Common myeloid progenitor, CD34-positive (primary cell): ENCODE results near the gene PCGF6.

Source experiments
- CTCF ChIA-PET: fragments of 350-600 bp; sonication (Branson Sonifier 250); formaldehyde crosslinking; loops from one replicate; lab custom pipeline; 2021; ENCODE audit warnings: antibody characterized with exemption; lab: Charles Lee
- POLR2A ChIA-PET: fragments of 350-600 bp; sonication (Branson Sonifier 250); formaldehyde crosslinking; loops from one replicate; lab custom pipeline; 2021; ENCODE audit warnings: antibody characterized with exemption; lab: Charles Lee
- DNase-seq, 3 donors: peaks; one replicate each; pipeline versions ENCODE4 v3.0.0 to v3.0.0-alpha.2; 2013
- H3K27ac ChIP-seq, 2 experiments: 1 replicate in 1 of 2; 2 replicates in 1 of 2; pipeline ENCODE4 v1.7.0; 2013; ENCODE audit warnings: inconsistent platforms in 2 of 2, low read length in 2 of 2, mild to moderate bottlenecking in 2 of 2, low read depth in 1 of 2, moderate library complexity in 1 of 2; ENCODE audit not compliant: severe bottlenecking in 2 of 2, insufficient read depth in 1 of 2, poor library complexity in 1 of 2
- H3K27me3 ChIP-seq, 5 experiments: replicated peaks in 2 of 5; 1 replicate in 3 of 5; 2 replicates in 2 of 5; pipeline versions ENCODE4 v1.6.1 to v1.7.0; 2013; ENCODE audit warnings: low read length in 4 of 5, mild to moderate bottlenecking in 2 of 5, moderate library complexity in 2 of 5, inconsistent platforms in 1 of 5; ENCODE audit not compliant: insufficient read depth in 5 of 5, control insufficient read depth in 4 of 5
- H3K36me3 ChIP-seq, 4 experiments: 1 replicate in 2 of 4; 2 replicates in 2 of 4; pipeline versions ENCODE4 v1.6.1 to v1.7.0; 2013; ENCODE audit warnings: low read length in 3 of 4, control low read depth in 1 of 4, mild to moderate bottlenecking in 1 of 4; ENCODE audit not compliant: control insufficient read depth in 4 of 4, insufficient read depth in 4 of 4
- H3K4me1 ChIP-seq, 4 experiments: 1 replicate in 3 of 4; 2 replicates in 1 of 4; pipeline versions ENCODE4 v1.6.1 to v1.7.1; 2013; ENCODE audit warnings: low read length in 3 of 4, mild to moderate bottlenecking in 3 of 4, control low read depth in 1 of 4, inconsistent platforms in 1 of 4, moderate library complexity in 1 of 4; ENCODE audit not compliant: control insufficient read depth in 4 of 4, insufficient read depth in 4 of 4; ENCODE audit errors: control extremely low read depth in 1 of 4
- H3K4me3 ChIP-seq, 7 experiments: 1 replicate in 4 of 7; 2 replicates in 3 of 7; pipeline versions ENCODE4 v1.5.1 to v1.7.0; 2013; ENCODE audit warnings: mild to moderate bottlenecking in 7 of 7, low read length in 6 of 7, moderate library complexity in 6 of 7, inconsistent platforms in 2 of 7, low read depth in 2 of 7, control low read depth in 1 of 7; ENCODE audit not compliant: insufficient read depth in 4 of 7, control insufficient read depth in 1 of 7; ENCODE audit errors: extremely low read depth in 1 of 7
- H3K9me3 ChIP-seq, 5 experiments: 1 replicate in 4 of 5; 2 replicates in 1 of 5; pipeline versions ENCODE4 v1.6.1 to v1.7.1; 2013; ENCODE audit warnings: low read length in 4 of 5, mild to moderate bottlenecking in 2 of 5, inconsistent platforms in 1 of 5, low read depth in 1 of 5, moderate library complexity in 1 of 5; ENCODE audit not compliant: control insufficient read depth in 4 of 5, insufficient read depth in 2 of 5; ENCODE audit errors: control extremely low read depth in 1 of 5
- WGBS: methylation state at CpG from one replicate; pipeline ENCODE4 v1.1.5; 2013; ENCODE audit not compliant: insufficient coverage; 5-methylcytosine and 5-hydroxymethylcytosine counted together

The PCGF6 gene

DNA sequence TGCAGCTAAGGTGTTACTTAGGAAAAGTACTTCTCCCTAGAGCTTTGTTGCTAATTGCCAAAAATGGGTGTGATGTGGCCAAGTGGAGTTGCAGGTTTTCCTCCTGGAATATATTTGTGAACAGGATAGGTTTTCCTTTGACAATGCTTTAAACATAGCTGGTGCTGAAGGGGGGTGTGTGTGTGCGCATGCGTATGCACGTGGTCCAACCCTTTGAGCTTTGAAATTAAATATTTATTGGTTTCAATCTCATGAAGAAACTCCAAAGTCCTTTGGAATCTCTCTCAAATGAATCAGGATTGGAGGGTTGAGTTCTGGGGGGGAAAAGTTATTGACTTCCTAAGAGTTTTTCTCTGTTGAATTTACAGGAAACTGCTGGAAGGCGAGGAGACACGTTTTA lies 62.9 kb downstream of the PCGF6 start:
- H3K36me3 ChIP-seq: no peaks in the 10 kb centered on the region
- no peak overlapping the region for H3K27ac ChIP-seq
- CTCF ChIA-PET: no interaction called here
- H3K4me1 ChIP-seq: no peaks in the 10 kb centered on the region
- 93% methylated on average over 3 of the region's 5 CpGs for WGBS
- POLR2A ChIA-PET: no interaction called here
- DNase-seq: no peak
- no peaks in the 10 kb centered on the region for H3K9me3 ChIP-seq
- H3K4me3 ChIP-seq: no peak overlapping the region
- H3K27me3 ChIP-seq: peaks cover 9 to 28% (median 12%) of the 10 kb centered on the region in 5 experiments

DNA sequence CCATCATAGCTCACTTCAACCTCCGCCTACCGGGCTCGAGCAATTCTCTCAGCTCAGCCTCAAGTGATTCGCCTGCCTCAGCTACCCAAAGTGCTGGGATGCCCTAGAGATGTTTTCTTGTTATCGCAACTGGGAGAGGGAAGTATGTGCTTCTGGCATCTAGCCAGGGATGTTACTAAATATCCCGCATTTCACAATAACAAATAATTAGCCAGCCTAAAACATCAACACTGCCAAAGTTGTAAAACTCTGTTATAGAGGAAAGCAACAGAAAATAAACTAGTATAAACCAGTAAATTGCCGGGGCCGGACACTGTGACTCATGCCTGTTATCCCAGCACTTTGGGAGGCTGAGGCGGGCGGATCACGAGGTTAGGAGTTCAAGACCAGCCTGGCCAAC lies 66.8 kb downstream of the PCGF6 start:
- CTCF ChIA-PET: no interaction called here
- DNase-seq: peak in 1 of 3 donors; percentile 15
- H3K27me3 ChIP-seq: peaks cover 10 to 54% (median 30%) of the 10 kb centered on the region in 5 experiments

DNA sequence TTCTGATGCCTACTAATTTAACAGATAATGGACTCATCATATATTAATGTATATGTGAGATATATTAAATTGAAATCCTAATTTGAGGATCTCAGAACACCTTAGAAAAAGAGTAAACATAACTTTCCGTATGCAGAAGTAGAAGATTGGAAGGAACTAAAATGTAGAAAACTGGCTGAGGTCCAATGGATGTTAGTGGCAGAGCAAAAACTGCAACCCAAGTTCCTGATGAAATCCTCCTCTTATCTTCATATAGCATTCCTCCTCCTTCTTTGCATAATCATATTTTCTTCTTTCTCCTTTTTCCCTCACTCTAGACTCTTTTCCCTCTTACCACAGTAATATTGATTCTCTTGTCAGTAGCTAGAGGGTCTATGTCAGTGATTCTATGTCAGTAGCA lies 68.0 kb downstream of the PCGF6 start:
- Histone ChIP-seq H3K9me3 (peaks cover 0 to 2% (median 0%) of the 10 kb centered on the region in 5 experiments), H3K4me1 (peaks cover 0 to 6% (median 4%) of the 10 kb centered on the region in 4 experiments)
- CTCF ChIA-PET: no interaction called here

More for the DNA sequence above, 66.8 kb downstream of the PCGF6 start:
- 89% methylated on average over 5 of the region's 11 CpGs for WGBS
- Histone ChIP-seq H3K4me1 (no peaks in the 10 kb centered on the region), H3K27ac (no peak overlapping the region), H3K36me3 (no peaks in the 10 kb centered on the region), H3K9me3 (no peaks in the 10 kb centered on the region), H3K4me3 (no peak overlapping the region)
- POLR2A ChIA-PET: no interaction called here

DNA sequence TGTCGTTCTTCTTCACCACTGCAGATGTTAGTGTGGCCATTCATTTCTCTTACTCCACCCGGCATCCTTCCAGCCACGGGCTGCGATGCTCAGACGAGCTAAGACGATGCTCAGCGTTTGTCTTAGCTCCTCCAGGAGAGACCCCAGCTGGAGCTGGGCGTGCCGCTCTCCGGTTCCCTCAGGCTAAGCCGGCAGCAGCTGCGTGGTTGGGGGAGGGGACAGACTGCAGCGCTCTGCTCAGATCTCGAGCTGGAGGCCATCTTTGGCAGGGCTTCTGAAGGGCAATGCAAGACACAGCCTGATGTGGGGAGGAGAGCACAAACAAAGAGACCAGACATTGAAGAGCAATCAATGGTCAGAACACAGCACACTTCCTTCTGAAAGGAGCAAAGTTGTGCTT lies 69.2 kb downstream of the PCGF6 start:
- POLR2A ChIA-PET: no interaction called here
- Histone ChIP-seq H3K4me3 (no peak overlapping the region), H3K9me3 (peaks cover 0 to 5% (median 0%) of the 10 kb centered on the region in 5 experiments), H3K27me3 (peaks cover 2 to 65% (median 36%) of the 10 kb centered on the region in 5 experiments), H3K27ac (no peak overlapping the region), H3K36me3 (no peaks in the 10 kb centered on the region), H3K4me1 (peaks cover 0 to 18% (median 16%) of the 10 kb centered on the region in 4 experiments)
- CTCF ChIA-PET: no interaction called here
- DNase-seq: peak in 1 of 3 donors; percentile 9
- WGBS: 2% methylated on average over 12 of the region's 14 CpGs

More for the DNA sequence above, 68.0 kb downstream of the PCGF6 start:
- H3K4me3 ChIP-seq: no peak overlapping the region
- H3K27me3 ChIP-seq: peaks cover 4 to 60% (median 36%) of the 10 kb centered on the region in 5 experiments
- POLR2A ChIA-PET: no interaction called here
- DNase-seq: no peak
- H3K27ac ChIP-seq: no peak overlapping the region
- H3K36me3 ChIP-seq: no peaks in the 10 kb centered on the region
- no CpG with 5 or more reads among the region's 1 CpG for WGBS

DNA sequence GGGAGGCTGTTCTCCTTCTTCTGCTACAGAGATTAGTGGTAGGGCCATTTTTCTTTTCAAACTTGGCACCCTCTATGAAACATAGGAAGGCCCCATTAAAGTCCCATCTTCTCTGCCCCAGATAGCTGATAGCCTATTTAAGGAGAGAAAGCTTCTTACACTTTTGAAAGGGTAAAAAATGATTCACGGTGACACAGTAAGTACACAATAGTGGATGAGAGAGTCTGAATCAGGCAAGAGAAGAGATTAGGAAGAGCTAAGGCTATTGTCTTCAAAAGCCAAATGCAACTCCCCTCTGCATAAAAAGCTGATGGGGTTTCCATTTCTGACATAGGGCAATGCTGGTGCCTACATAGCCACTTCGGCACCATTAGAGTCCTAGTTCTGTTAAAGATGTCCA lies 70.4 kb downstream of the PCGF6 start:
- Histone ChIP-seq H3K27me3 (peaks cover 2 to 74% (median 39%) of the 10 kb centered on the region in 5 experiments), H3K4me3 (no peak overlapping the region), H3K9me3 (peaks cover 0 to 5% (median 0%) of the 10 kb centered on the region in 5 experiments), H3K36me3 (no peaks in the 10 kb centered on the region), H3K4me1 (peaks cover 0 to 23% (median 20%) of the 10 kb centered on the region in 4 experiments), H3K27ac (no peak overlapping the region)
- DNase-seq: no peak
- POLR2A ChIA-PET: no interaction called here
- WGBS: 100% methylated on average over 1 of the region's 2 CpGs
- CTCF ChIA-PET: interaction anchor here (0.9 to 1.4 kb wide), 2 partner anchors 25 to 36 kb away, joined by 3 read pairs; no protein-coding TSS in a partner anchor

DNA sequence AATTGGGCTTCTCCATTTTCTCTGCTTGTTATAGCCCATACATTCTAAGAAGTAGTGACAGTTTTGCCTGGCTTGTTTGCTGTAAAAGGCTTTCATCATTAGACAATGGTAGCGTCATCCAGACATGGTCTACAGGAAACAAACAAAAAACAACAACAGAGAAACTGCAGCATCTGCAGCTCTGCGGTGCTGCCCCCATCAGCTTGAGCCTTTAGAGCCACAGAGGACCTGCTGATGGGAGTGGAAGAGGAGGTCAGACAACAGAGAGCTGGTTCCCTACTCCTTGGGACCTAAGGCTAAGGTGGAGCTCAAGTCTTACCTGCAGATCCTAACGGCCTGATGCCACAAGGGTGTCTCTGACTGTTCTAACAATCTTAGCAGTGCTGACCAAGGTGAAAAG lies 70.9 kb downstream of the PCGF6 start:
- POLR2A ChIA-PET: no interaction called here
- H3K4me1 ChIP-seq: peaks cover 0 to 23% (median 20%) of the 10 kb centered on the region in 4 experiments
- H3K9me3 ChIP-seq: peaks cover 0 to 5% (median 0%) of the 10 kb centered on the region in 5 experiments
- 78% methylated on average over 2 of the region's 3 CpGs for WGBS
- H3K36me3 ChIP-seq: no peaks in the 10 kb centered on the region
- H3K4me3 ChIP-seq: no peak overlapping the region
- DNase-seq: no peak
- H3K27me3 ChIP-seq: peaks cover 2 to 78% (median 39%) of the 10 kb centered on the region in 5 experiments
- no peak overlapping the region for H3K27ac ChIP-seq
- CTCF ChIA-PET: interaction anchor here (0.9 to 1.4 kb wide), 2 partner anchors 25 to 35 kb away, joined by 3 read pairs; no protein-coding TSS in a partner anchor

DNA sequence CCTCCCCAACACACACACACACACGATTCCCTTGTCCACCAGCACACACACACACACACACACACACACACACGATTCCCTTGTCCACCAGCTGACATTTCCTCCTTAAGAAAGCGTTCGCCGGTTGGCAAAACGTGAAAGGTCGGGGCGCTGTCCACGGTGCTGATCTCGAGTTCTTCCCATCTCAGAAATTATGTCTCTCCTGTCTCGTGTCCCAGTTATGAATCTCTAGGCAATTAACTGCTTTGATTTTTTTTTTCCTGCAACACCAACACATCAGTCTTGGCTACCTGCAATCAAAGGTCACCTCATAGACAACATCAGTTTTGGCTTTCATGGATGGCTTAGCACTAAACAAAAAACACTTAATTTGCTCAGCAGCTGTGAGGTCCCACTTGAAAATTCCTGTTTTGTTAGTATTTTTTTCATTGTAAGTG lies 72.1 kb downstream of the PCGF6 start:
- Histone ChIP-seq H3K4me3 (no peak overlapping the region), H3K9me3 (peaks cover 0 to 5% (median 0%) of the 10 kb centered on the region in 5 experiments), H3K4me1 (peaks cover 0 to 23% (median 20%) of the 10 kb centered on the region in 4 experiments), H3K27me3 (peaks cover 2 to 78% (median 39%) of the 10 kb centered on the region in 5 experiments), H3K27ac (no peak overlapping the region), H3K36me3 (no peaks in the 10 kb centered on the region)
- 6% methylated on average over 10 of the region's 11 CpGs for WGBS
- ChIA-PET CTCF (interaction anchor here (0.5 to 1.9 kb wide), 3 partner anchors 12 to 54 kb away, joined by 3 to 7 read pairs (median 5); no protein-coding TSS in a partner anchor), POLR2A (no interaction called here)
- peak; percentile 46 to 76 (median 74) for DNase-seq
